HG02763 (cell line): ENCODE data around the gene AREG.

Experiments
- ATAC-seq: cut with Tn5 transposase; IDR thresholded peaks from one replicate; pipeline ENCODE4 v1.9.1; 2021; ENCODE audit warnings: mild to moderate bottlenecking, moderate library complexity; ENCODE audit not compliant: unreplicated experiment

Gene AREG

DNA sequence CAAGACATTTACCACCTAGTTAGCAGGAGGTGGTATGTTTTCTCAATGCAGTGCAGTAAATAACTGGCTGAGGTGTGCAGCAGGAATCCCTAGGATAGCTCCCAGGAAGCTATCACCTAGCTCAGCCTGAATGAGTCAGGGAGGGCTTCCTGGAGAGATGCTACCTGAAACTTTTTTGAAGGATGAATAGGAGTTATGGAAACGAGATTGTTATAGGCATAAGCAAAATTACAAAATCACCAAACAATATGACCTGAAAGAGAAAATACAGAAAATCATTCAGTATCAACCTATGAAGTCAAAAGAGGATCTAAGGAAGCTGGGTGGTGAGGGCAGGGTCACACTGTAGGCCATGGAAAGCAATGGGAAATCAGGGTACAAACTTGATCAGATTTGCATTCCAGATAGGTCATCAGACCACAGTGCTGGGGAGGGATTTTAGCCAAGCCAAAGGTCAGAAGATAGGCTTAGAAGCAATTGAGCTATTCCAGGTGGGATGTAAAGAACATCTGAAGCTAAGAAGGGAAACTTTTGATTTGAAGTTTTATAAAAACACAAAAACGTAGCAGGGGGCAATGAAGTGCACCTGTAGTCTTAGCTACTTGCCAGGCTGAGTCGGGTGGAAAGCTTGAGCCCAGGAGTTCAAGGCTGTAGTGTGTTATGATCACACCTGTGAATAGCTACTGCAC, 11.3 kb downstream of the AREG start:
- no peak for ATAC-seq

DNA sequence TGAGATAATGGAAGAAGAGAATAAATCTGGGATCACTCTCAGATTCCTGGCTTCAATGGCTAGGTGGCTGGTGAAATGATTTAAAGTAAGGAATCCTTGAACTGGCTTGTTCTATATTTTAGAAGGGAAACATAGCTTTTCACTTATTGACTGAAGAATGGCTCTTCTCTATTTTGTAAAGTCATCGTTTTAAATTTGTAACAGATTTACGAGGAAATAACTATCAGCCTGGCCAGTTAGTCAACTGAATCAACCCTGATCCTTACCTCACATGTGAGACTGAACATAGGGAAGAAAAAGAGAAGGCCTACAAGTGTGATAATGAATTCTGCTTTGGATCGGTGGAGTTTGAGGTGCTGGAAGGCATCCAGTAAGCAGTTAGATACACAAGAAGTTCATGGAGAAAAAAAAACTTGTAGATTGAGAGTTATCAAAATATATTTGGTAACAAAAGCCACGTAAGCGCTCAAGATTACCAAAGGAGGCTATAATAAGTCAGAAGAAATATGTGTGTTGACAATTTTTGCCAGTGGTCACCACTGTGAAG, 12.0 kb downstream of the AREG start:
- no peak for ATAC-seq

DNA sequence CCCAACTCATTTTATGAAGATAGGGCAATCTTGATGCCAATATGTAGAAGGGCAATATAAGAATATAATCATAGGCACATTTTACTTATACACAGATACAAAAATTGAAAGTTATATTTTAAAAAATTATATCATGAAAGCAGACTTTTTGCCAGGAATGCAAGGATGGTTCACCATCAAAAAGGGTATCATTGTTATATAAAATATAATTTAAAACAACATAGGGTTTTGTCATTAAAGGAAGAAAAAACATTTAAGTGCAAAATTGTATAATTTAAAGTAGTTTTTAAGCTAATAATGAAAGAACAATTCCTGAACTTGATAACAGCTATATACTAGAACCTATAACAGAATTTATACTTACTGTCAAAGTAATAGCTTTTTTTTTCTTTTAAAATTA, 15.9 kb downstream of the AREG start:
- ATAC-seq, result no peak

DNA sequence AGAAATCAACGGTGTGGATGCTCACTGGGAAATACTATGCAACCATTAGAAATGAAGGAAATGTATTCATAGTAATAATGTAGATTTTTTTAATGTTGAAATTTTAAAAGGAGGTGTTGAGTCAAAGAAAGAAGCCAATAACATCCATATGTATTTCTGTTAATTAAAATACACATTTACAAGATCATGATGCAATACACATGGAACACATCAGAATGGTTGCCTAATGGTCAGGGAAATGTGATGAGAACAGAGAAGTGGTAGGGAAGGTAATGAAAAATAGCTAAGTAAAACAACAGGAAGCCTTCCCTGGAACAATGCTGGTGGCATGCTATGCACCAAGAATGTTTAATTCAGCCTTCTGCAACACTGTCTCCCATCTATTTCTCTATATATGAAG, 18.2 kb downstream of the AREG start:
- no peak for ATAC-seq

DNA sequence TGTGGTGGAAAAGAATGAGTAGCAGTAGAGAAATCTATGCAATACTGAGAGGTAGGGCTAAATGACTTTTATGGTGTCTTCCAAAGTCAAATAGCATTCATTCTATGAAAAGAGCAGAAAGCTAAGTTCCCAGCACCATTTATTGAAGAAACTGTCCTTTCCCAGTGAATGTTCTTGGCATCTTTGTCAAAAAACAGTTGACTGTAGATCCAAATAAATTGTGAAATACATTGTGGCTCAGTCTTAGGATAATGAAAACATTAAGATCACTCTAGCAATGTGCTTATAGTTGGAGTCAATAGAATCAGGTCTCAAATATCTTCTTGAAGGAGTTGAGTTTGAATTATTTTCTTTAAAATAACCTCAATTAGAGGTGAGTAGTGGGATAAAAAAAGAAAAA, 19.4 kb downstream of the AREG start:
- no peak for ATAC-seq

DNA sequence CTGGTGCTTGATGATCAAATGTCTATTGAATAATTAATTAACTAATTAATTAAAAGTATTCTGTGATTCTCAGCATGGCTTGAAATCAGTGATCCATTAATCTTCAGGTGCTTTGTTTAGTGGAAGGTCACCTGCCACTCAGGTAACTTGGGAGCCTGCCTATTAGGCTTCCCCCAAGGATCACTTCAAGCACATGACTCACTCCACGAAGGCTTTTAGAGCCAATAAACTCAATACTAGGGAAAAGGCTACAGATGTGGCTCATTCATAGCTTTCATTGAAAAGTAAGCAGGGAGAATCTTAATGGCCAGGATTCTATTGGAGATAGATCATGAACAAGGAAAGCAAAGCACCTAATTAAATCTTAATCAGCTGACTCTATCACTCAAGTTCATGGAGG, 21.3 kb downstream of the AREG start:
- no peak for ATAC-seq

DNA sequence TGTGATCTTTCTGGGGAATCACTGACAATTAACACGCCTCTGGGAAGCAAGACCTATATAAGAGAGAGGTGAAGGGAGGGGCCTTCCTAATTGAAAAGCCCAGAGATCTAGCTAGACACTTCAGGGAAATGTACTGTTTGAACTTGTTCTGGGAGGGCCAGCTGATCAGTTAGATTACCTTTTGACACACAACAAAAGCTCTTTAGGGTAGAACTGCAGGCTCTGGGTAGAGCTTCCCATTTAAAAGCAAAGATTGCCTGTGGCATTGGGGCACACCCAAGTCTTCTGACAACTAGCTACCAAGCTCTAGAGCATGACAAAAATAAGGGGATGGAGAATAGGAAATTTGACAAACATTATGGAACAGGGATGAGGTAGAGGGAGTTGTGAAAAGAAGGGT, 26.3 kb downstream of the AREG start:
- no peak for ATAC-seq

DNA sequence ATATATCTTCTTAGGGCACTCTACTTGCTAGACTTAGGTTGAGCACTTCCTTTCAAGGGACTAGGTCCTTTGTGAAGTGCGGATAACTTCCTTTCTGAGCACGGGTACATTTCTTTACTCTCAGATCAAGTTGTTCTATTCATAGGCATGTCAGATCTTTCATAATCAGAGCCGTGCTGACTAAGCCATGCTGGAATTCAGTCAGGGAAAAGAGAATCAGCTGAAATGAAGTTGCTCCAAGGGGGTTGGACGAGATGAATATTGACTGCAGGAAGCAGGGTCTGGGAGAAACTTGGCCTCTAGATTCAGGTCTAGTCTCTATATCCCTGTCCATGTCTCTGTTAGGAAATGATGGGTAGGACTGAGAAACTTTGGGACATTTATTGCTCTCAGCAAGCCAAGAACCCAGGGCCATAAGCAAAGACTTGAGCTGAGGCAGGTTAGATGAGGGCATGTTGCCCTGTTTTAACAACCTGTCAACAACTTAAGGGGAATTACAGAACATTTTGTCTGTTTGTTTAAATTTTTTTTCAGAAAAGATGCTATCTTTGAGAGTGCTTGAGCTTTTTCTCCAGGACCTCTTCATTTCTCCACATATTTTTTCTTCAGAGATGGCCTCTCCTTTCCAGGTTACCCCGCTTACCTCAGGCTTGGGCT, 28.3 kb downstream of the AREG start:
- no peak for ATAC-seq

DNA sequence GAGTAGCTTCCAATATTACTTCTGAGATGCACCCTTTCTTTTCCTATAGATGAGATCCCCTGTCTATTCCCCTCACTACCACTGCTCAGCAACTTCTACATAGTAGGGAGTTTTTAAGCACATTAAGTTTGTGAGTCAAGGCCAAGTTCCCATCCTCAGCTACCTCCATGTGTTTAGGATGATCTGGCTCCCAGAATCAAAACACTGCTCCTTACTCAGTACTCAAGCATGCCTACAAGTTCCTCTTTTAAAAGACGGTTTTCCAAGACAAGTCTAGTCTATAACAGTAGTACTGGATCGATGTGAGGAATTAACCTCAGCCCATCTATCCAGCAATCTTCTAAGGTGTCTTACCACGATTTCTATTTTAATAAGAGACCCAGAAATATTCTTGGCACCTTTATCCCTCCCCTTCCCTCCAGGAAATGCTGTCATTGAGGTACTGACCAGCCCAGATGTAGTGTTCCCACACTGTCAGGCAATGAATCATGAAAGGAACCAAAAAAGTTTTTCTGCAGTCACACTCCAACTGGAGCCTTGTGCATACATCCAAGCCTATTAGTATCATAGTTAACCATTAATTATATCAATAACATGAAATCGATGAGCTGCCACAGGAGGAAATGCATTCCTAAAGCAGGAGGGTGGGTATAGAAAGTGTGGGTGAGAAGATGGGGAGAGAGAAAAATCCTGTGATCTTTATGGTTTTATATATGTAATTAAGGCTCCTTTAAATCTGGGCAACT, 29.6 kb downstream of the AREG start:
- ATAC-seq, result no peak

DNA sequence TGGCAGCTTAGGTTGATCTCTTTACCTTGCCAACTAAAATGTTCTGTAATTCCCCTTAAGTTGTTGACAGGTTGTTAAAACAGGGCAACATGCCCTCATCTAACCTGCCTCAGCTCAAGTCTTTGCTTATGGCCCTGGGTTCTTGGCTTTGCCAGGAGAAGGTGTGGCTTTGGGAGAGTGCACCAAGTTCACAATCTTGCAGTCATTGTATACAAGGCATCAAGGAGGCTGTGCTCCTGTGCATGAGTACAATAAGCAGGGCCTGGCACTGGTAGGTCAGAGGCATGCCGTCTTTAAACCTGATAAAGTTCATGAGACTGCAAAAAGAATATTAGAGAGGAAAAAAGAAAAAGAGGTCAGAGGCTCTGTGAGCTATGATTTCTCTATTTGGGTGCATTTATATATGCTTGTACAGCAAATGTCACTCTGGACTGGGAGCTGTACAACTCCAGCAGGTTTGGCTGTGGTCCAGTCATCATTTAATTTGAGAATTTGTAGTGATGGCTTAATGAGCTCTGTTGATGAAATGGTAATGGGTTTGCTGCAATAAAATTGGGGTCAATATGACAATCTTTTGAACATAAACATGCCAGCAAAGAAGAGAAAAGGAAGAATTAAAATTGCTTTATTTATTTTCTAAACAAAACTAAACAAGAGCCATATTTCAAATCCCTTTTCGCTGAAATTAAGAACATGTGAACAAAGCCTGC, 30.3 kb downstream of the AREG start:
- no peak for ATAC-seq

DNA sequence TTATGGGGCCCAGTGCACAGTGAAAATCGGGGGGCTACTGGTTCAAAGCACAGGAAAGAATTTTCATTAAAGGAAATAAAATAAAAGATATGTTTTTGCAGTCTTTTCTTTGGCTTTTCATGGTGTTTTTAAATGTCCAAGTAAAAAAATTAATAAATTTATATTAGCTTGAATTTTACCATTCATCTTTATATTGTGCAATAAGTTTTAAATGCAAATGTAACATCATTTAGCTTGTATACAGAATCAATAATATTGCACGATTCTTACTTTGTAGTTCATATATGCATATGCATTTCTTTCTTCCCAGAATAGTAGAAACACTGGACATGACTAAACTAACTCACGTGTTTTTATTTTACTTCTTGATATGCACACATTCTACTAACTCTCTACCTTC, 31.0 kb downstream of the AREG start:
- no peak for ATAC-seq

DNA sequence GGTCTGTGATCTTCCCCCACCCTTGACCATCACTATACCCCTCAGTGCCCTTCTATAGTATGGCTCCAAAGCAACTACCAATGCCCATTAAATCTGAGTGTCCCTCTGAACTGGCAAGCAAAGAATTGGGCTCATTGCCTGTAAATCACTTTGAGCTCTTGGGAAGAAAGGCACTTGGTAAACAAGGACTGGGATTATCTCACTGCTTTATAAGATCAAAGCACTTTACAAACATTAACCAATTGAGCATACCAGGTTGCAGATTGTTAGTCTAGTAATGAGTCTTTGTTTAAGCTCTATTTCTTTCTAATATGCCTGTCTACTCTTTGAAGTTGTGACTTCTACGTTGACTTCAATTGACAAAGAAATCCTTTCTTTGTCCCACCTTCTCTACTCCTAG, 34.1 kb downstream of the AREG start:
- no peak for ATAC-seq

DNA sequence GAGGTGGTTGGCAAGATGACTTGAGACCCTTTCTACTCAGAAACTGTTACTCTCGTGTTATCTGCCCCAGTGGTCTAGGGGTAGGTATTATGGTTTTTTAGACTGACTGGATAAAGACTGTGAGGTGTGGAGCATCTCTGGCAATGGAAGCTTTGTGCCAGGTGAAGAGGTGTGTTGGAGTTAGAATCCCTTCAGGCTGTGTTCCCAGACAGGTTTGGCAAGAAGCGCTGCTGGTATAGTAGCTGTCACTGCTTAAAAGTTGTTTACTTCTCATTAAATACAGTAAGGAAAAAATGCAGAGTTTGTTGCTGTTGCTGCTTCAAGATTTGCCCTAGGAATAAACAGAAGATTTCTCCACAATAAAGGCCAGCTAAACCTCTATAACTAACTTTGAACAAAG, 35.3 kb downstream of the AREG start:
- ATAC-seq, result no peak

DNA sequence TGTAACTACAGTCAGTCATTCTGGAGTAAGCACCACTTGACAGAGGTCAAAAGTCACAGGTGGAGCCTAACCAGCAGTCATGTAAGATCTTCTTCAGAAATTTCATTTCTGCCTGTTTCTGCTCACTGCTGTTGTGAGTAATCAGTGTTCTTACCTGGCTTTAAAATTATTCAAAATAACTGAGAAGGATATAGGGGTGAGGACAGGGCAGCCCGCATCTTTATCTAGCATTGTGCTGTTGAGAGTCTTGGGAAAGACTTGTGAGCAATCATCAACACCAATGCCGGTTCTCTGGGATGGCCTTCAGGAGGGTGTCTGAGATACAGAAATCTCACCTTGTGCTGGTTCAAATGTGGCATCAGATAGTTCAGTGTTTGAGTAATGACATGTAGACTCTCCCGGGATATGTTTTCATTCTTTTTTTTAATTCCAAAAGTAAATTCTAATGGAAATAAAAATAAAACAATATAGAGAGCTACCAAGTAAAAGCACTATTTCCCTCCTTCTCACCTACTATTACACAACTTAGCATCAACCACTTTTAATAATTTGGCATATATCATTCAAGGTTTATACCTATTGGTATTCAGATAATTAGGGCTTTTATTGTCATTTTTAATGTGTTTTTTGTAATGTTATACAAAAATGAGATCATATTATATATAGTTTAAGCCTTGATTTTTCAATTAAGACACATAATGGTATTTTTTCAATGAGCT, 37.1 kb downstream of the AREG start:
- no peak for ATAC-seq

DNA sequence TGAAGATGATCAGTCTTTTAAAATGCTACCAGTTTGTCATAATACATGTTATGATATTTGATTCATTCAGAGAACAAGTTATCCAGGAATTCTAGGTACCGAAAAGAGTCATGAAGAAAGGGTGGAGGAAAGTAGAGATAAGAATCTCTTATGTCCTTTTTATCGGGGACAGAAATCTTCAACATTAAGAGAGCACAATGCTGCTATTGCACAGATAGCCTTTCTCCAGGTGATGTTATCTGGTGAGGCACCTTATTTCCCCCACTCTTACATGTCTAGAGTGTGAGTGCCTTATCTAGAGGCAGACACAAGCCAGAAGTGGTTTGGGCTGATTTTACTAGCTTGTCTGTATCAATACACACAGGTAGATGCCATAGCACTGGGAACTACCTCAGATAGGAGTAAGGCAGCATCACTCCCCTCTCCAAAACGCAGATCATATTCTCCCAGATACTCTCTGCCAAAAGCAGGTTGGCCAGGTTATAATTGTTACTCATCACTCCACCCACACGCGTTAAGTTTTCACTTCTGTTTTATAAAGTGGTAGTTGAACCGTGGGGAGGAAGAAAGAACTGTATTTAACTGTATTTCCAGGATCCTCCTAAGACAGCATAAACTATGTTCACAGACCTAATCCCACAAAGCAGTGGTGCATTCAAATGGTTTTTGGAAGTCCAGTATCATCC, 38.4 kb downstream of the AREG start:
- no peak for ATAC-seq

DNA sequence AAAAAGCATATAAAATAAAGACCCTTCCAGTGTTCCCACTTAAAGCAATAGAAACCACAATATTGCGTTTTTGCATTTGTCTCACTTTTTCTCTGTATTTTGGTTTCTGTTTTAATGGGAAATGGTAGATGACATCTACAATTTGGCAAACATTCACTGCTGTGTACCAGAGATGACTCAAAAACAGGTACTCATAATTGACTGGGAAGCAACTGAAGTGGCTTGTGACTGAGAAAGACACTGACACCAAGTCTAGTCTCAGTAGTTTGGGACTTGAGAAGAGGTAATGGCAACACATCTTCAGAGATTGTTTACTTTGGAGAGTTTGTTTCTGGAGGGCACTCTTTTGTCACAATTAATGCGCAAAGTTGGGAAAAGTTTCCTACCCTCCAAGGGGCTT, 42.0 kb downstream of the AREG start:
- no peak for ATAC-seq

DNA sequence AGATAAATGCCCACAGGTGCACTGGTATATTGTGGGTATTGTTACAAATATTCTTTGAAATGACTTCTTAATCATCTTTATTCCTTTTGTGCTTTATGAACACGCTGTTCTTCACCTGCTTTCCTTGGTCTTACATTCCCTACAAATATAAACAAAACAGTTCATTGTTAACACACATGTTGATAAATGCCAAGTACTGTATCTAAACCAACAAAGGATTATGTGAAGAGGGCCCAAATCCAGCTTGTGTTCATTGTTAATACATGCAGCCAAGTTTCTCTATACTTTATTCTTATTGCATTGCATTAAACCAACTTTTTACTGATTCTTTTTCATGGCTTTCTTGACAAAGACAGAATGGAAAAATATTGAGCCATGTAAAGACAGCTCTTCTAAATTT, 42.8 kb downstream of the AREG start:
- no peak for ATAC-seq

DNA sequence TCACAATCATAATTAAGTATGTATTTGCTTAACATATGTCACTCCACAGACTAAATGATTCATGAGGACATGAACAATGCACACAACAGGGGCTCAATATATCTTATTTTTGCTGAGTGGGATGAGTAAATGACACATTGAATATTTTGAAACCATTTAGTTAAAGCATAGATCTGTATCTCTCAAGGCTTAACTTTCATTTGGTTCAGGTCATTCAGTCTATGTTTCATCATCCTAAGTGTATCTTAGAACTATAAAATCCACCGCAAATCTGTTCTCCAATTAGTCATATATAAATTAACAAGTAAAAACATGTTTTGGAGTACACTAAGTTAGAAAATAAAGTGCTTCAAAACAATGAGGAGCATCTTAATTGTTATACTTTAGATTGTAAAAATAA, 45.8 kb downstream of the AREG start:
- ATAC-seq, result no peak

DNA sequence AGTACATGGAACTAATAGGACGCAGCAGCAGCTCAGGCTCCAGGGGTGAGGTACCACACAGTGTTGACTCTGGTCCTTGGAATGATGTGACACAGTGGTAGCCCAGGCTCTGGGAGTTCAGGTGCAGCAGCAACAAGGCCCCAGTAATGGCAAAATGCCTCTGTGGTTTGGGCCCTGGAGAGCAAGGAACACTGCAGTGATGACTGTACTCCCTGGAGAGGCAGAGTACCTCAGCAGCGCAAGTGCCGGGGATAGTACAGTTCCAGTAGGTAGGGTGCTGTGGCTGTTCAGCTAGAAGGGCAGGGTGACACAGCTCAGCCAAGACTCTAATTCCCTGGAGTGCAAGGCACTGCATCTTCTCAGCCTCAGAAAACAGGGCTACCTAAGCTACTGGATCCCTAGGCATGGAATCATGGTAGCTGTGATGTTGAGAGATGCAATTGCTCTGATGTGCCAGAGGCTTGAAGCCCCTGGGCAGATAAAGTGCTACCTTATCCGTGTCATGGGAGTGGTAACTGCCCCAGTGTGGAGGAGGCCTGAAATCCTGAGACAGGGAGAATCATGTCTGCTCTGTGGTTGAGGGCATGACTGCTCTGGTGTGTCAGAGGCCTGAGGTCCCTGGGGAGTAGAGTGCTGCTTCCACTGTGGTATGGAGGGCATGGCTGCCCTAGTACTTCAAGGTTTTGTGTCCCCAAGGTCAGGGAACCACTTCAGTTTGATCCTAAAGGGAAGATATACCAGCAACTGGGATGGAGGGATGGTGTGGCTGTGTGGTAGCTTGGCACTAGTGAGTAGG, 55.2 kb downstream of the AREG start:
- ATAC-seq, result peak; percentile 77
